SK-N-SH treated with all-trans-retinoic acid at 6 μM for 48 hours (cell line): ENCODE data around the gene LMBR1.

Experiments
- BACH2 ChIP-seq: fragments of 250-450 bp; sonication (Bioruptor Pico); IDR thresholded peaks from 2 replicates; pipeline ENCODE4 v1.9.0; 2021; ENCODE audit warnings: mild to moderate bottlenecking, borderline replicate concordance
- PPARA ChIP-seq: fragments of 250-450 bp; sonication (Bioruptor Pico); IDR thresholded peaks from 2 replicates; pipeline ENCODE4 v1.5.0; 2020; ENCODE audit warnings: mild to moderate bottlenecking, borderline replicate concordance
- TCF4 ChIP-seq: fragments of 250-450 bp; sonication (Bioruptor Pico); IDR thresholded peaks from 2 replicates; pipeline ENCODE4 v1.8.0; 2021; ENCODE audit warnings: mild to moderate bottlenecking, moderate library complexity, borderline replicate concordance
- ZC3H10 ChIP-seq: fragments of 250-450 bp; sonication (Bioruptor Pico); IDR thresholded peaks from 2 replicates; pipeline ENCODE4 v1.5.1; 2021; ENCODE audit warnings: mild to moderate bottlenecking, moderate library complexity
- ZNF565 ChIP-seq: fragments of 450-650 bp; formaldehyde crosslinking; conservative IDR thresholded peaks from 2 replicates; pipeline ENCODE4 v1.5.0; 2020; ENCODE audit warnings: low read depth, mild to moderate bottlenecking, moderate library complexity
- TF ChIP-seq, protein P1 (sequence below): fragments of 250-450 bp; sonication (Bioruptor Pico); IDR thresholded peaks from 2 replicates; pipeline ENCODE4 v1.5.1; 2020; ENCODE audit warnings: low read depth, mild to moderate bottlenecking, moderate library complexity
- TF ChIP-seq, protein P2 (sequence below): fragments of 250-450 bp; sonication (Bioruptor Pico); IDR thresholded peaks from 2 replicates; pipeline ENCODE4 v1.8.0; 2020; ENCODE audit warnings: mild to moderate bottlenecking, moderate library complexity, borderline replicate concordance

DNA sequence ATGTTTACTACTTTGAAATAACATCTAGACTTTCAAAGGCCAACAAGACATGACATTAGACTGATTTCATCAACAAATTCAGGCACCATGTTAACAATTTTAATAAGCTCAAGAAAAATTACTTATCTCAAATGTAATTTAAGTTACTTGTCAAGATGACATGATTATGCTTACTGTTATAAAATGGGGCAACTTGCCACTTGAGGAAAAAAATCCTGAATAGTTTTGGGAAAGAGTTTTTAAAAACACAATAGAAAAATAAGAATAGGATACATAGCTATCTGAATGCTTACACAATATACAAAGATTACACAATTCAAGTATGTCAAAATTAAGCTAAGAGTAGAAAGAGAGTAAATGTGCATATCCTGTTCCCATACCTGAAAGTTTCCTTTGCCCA, 167.0 kb downstream of the LMBR1 start:
- TF ChIP-seq BACH2 (CRISPR knock-in tag), result no peak
- no peak for TF ChIP-seq PPARA (CRISPR knock-in tag)
- TF ChIP-seq, protein P1, sequence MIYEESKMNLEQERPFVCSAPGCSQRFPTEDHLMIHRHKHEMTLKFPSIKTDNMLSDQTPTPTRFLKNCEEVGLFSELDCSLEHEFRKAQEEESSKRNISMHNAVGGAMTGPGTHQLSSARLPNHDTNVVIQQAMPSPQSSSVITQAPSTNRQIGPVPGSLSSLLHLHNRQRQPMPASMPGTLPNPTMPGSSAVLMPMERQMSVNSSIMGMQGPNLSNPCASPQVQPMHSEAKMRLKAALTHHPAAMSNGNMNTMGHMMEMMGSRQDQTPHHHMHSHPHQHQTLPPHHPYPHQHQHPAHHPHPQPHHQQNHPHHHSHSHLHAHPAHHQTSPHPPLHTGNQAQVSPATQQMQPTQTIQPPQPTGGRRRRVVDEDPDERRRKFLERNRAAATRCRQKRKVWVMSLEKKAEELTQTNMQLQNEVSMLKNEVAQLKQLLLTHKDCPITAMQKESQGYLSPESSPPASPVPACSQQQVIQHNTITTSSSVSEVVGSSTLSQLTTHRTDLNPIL (CRISPR knock-in tag), result no peak
- TF ChIP-seq, protein P2, sequence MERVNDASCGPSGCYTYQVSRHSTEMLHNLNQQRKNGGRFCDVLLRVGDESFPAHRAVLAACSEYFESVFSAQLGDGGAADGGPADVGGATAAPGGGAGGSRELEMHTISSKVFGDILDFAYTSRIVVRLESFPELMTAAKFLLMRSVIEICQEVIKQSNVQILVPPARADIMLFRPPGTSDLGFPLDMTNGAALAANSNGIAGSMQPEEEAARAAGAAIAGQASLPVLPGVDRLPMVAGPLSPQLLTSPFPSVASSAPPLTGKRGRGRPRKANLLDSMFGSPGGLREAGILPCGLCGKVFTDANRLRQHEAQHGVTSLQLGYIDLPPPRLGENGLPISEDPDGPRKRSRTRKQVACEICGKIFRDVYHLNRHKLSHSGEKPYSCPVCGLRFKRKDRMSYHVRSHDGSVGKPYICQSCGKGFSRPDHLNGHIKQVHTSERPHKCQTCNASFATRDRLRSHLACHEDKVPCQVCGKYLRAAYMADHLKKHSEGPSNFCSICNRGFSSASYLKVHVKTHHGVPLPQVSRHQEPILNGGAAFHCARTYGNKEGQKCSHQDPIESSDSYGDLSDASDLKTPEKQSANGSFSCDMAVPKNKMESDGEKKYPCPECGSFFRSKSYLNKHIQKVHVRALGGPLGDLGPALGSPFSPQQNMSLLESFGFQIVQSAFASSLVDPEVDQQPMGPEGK (CRISPR knock-in tag), result no peak
- TF ChIP-seq TCF4 (CRISPR knock-in tag), result no peak
- no peak for TF ChIP-seq ZNF565 (CRISPR knock-in tag)
- no peak for TF ChIP-seq ZC3H10 (CRISPR knock-in tag)
